NK-92 treated with Interleukin-12 subunit alpha and Interleukin-12 subunit beta, amount 100 ng/mL, for 24 hours (cell line): ENCODE measurements around the gene IFNGR2.
"Not testable (repeated sequence)": the region's sequence is repeated elsewhere in the genome, so short reads cannot be mapped to it uniquely, and the experiment has no call there.

ENCODE experiments used
- DNase-seq: peaks from one replicate; lab custom pipeline; 2025; lab: John Stamatoyannopoulos, UW

Gene IFNGR2, protein sequence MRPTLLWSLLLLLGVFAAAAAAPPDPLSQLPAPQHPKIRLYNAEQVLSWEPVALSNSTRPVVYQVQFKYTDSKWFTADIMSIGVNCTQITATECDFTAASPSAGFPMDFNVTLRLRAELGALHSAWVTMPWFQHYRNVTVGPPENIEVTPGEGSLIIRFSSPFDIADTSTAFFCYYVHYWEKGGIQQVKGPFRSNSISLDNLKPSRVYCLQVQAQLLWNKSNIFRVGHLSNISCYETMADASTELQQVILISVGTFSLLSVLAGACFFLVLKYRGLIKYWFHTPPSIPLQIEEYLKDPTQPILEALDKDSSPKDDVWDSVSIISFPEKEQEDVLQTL

GRCh38 chr21:33403128-33403785 lies at the start of gene IFNGR2:
Gene IFNGR2 (plus strand): TSS chr21:33403413. CDS start chr21:33403544, 131 bp downstream.
- no peak for DNase-seq

- DNase-seq = no peak
Measured at GRCh38 chr21:33355355-33355754, 47.9 kb upstream of the IFNGR2 start.

DNA sequence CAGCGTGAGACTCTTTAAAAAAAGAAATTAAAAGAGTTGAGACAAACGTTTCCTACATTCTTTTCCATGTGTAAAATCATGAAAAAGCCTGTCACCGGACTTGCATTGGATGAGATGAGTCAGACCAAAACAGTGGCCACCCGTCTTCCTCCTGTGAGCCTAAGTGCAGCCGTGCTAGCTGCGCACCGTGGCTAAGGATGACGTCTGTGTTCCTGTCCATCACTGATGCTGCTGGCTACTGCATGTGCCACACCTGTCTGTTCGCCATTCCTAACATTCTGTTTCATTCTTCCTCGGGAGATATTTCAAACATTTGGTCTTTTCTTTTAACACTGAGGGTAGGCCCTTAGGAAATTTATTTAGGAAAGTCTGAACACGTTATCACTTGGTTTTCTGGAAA lies 47.2 kb upstream of the IFNGR2 start:
- DNase-seq = no peak

DNA sequence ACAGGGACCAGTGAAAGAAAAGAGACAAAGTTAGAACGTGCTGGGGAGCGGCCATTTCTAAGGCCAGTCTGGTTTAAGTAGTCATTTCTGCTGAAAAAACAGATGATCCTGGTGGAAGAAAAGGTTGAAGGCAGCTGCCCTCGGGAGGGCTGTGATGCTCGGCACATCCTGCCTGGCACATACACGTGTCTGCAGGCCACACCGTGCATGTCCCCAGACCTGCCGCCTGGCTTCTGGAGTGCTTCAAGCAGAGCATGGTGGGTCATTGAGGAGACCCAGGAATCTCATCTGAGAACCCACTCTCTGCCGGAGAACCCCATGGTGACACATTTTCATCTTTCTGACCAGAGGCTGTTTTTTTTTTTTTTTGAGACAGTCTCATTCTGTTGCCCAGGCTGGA lies 46.0 kb upstream of the IFNGR2 start:
- no peak for DNase-seq

DNA sequence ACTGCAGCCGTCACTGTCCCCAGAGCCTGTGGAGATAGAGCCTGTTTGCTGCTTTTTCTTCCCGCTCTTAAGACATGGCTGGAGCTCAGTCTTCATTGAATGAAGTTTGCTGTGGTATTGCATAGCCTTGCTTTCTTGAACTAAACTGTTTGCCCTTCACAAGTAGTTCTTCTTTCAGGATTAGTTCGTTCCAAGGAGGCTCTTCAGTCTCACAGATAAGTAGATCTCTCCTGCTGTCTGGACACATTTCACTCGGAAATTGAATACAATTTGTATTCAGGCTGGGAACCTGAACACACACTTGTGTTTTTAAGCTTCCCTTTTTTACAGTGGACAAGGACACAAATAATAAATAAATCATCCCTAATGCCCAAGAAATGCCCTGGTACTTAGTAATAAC lies 43.8 kb upstream of the IFNGR2 start:
- no peak for DNase-seq

- no peak for DNase-seq
Measured at GRCh38 chr21:33360281-33360680, 42.9 kb upstream of the IFNGR2 start.

- peak; percentile 56 for DNase-seq
Measured at GRCh38 chr21:33360881-33361602, 42.2 kb upstream of the IFNGR2 start.

- DNase-seq = no peak
Measured at GRCh38 chr21:33362044-33362555, 41.1 kb upstream of the IFNGR2 start.

DNA sequence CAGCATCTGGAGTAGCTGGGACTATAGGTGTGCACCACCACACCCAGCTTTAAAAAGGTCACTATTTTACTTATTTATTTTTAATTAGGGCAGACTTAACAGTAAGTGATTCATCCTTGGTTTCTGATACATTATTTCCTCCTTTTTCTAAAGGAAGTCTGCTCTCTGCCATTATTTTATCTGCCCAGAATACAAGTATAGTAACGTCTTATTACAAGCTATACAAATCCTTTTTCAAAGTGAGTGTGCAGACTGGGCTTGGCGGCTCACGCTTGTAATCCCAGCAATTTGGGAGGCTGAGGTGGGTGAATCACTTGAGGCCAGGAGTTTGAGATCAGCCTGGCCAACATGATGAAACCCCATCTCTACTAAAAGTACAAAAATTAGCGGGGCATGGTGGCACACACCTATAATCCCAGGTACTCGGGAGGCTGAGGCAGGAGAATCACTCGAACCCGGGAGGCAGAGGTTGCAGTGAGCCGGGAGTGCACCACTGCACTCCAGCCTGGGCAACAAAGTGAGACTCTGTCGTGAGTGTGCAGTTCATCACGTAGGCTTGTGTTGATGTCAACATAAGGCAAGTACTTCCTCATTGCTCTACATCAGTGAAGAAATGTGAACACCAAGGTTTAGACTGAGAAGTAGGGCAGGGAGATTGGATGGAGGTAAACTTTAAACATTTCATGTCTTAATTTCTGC lies 39.2 kb upstream of the IFNGR2 start:
- not testable (repeated sequence) for DNase-seq

GRCh38 chr21:33364830-33365229 lies 38.4 kb upstream of the IFNGR2 start:
- DNase-seq = no peak

- no peak for DNase-seq
Measured at GRCh38 chr21:33367309-33367973, 35.8 kb upstream of the IFNGR2 start.

DNA sequence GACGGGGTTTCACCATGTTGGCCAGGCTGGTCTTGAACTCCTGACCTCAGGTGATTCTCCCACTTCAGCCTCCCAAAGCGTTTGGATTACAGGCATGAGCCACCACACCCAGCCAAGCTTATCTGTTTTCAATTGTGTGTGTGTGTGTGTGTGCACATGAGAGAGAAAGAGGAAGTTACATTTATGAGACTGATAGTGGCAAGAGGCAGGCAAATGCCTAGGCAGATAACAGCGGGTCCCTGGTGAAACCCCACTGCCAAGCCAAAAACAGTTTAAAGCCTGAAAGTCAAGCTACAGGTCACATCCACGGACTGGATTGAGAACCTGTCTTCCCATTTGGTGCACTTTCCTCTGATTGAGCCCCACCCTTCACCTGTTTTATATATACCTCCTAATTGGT lies 35.1 kb upstream of the IFNGR2 start:
- no peak for DNase-seq

DNA sequence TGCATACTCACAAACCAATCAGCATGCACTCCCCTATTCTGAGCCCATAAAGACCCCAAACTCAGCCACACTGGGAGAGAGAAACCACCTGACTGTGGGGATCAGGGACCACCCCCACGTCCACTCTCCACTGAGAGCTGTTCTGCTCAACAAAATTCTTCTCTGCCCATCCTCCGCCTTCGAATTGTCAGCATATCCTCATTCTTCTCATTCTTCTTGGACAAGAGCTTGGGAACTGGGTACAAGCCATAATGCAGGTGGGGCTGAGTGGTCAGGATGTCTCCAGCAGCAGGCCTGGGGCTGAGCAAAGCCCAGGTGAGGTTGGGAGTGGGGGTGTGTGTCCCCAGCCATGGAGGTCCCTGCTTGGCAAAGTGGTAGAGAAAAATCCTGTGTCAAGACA lies 34.6 kb upstream of the IFNGR2 start:
- no peak for DNase-seq

- no peak for DNase-seq
Measured at GRCh38 chr21:33369586-33369985, 33.6 kb upstream of the IFNGR2 start.

DNA sequence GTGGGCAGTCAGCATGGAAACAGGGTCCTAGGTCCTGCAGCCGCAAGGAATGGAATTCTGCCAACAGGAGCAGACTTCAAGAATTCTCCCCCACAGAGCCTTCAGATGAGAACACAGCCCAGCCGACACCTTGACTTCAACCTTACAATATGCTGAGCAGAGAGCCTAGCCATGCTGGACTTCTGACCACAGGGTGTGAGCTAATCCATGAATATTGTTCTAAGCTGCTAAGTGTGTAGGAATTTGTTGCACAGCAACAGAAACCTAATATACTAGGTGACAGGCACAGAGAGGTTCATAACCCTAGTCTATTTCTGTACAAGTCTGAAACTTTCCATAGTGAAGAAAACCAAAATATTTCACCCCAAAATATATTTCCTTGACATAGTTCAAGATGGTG lies 32.9 kb upstream of the IFNGR2 start:
- DNase-seq = no peak

DNA sequence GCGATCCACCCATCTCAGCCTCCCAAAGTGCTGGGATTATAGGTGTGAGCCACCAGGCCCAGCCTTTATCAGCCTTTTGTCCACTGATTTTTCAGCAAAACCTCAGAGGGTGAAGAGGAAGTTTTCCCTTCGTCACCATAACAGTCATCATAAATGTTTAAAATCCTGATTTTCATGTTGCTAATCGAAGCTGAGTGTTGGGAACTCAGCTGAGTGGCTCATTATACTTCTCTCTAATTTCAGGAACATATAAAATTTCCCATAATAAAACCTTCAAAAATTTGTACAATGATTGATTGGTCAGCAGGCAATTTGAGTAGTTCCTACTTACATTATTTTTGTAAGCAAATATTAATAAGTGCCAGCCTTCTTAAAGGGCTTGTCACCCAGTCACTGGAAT lies 31.8 kb upstream of the IFNGR2 start:
- no peak for DNase-seq

DNA sequence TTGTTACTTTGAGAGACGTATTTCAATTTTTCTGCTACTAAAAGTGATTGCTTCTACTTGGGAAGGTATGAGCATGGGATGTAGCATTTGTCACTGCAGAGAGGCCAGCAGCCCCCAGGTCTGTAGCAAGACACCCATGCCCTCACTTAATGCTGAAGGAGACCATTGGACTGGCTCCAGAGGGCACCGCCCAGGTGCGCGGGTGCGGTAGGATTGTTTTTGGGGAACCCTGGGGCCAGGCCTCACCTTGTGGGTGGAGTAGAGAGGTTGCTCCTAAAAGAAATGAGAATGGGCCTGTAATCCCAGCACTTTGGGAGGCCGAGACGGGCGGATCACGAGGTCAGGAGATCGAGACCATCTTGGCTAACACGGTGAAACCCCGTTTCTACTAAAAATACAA lies 30.6 kb upstream of the IFNGR2 start:
- DNase-seq = no peak

- no peak for DNase-seq
Measured at GRCh38 chr21:33373451-33373850, 29.8 kb upstream of the IFNGR2 start.

GRCh38 chr21:33374080-33374449 lies 29.1 kb upstream of the IFNGR2 start:
- DNase-seq = no peak

GRCh38 chr21:33374450-33375096 lies 28.6 kb upstream of the IFNGR2 start:
- DNase-seq = peak; percentile 42

DNA sequence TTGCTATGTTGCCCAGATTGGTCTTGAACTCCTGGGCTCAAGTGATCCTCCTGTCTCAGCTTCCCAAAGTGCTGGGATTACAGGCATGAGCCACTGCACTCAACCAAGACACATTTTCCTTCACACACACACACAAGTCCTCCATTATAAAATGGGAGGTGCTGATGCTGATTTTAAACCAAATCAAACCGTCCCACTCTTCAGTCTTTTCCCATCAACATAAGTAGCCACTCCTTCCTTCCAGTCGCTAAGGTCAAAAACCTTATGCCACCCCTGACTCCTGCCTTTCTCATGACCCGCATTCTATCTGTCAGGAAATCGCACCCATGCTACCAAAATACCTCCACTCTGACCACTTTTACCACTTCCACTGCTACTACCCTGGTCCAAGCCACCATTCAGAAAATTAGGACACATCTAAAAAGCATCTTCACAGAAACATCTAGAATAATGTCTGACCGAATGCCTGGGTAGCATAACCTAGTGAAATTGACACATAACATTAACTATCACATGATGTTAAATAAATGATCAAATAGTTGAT lies 28.0 kb upstream of the IFNGR2 start:
- DNase-seq = no peak
